Activated CD4-positive, alpha-beta T cell treated with anti-CD3 and anti-CD28 coated beads for 24 hours (primary cell): Measurements from ENCODE around the gene CROCC.
"Not testable (repeated sequence)": the region's sequence is repeated elsewhere in the genome, so short reads cannot be mapped to it uniquely, and the experiment has no call there.

Experiments used
- DNase-seq, 2 donors: peaks; one replicate each; pipeline ENCODE4 v3.0.0-alpha.2; 2020; ENCODE audit warnings: low read depth in 2 of 2

The CROCC gene, protein sequence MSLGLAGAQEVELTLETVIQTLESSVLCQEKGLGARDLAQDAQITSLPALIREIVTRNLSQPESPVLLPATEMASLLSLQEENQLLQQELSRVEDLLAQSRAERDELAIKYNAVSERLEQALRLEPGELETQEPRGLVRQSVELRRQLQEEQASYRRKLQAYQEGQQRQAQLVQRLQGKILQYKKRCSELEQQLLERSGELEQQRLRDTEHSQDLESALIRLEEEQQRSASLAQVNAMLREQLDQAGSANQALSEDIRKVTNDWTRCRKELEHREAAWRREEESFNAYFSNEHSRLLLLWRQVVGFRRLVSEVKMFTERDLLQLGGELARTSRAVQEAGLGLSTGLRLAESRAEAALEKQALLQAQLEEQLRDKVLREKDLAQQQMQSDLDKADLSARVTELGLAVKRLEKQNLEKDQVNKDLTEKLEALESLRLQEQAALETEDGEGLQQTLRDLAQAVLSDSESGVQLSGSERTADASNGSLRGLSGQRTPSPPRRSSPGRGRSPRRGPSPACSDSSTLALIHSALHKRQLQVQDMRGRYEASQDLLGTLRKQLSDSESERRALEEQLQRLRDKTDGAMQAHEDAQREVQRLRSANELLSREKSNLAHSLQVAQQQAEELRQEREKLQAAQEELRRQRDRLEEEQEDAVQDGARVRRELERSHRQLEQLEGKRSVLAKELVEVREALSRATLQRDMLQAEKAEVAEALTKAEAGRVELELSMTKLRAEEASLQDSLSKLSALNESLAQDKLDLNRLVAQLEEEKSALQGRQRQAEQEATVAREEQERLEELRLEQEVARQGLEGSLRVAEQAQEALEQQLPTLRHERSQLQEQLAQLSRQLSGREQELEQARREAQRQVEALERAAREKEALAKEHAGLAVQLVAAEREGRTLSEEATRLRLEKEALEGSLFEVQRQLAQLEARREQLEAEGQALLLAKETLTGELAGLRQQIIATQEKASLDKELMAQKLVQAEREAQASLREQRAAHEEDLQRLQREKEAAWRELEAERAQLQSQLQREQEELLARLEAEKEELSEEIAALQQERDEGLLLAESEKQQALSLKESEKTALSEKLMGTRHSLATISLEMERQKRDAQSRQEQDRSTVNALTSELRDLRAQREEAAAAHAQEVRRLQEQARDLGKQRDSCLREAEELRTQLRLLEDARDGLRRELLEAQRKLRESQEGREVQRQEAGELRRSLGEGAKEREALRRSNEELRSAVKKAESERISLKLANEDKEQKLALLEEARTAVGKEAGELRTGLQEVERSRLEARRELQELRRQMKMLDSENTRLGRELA (N-terminal part only)

DNA sequence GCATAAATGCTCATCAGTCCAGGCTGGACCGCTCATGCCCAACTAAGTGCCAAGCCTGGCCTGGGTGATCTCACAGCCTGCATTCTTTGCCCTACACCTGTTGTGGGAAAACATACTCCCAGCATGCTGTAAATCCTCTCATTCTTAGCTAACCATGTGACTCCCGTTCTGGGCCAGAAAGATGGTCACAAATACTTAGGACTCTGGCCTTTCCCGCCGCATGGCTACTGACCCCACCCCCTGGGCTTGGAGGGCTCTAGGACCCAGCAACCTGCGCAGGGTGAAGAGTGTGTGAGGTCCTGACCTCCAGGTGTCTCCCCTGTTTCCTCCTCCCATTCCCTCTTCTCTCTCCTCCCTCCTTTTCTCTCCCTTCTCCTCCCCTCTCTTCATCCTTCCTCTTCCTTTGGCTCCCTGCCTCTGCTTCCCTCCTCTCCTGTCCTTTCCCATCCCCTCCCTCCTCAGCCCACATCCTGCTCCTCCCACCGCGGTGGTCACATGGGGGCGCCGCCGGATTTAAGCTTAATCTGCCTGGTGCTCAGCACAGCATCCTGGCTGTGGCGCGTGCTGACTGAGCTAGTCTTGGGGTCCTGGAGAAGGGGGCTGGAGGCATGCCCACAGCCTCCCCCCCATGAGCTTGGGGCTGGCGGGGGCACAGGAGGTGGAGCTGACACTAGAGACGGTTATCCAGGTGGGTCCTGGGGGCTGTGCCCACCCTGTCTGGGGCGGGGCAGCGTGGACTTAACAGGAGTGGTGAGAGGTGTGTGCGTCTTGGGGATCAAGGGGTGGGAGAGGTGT lies at the start of gene CROCC:
TSS of gene CROCC (plus strand) at position 541 of the 795 bp plus-strand sequence. CDS start at position 629, 88 bp downstream.
- no peak for DNase-seq

DNA sequence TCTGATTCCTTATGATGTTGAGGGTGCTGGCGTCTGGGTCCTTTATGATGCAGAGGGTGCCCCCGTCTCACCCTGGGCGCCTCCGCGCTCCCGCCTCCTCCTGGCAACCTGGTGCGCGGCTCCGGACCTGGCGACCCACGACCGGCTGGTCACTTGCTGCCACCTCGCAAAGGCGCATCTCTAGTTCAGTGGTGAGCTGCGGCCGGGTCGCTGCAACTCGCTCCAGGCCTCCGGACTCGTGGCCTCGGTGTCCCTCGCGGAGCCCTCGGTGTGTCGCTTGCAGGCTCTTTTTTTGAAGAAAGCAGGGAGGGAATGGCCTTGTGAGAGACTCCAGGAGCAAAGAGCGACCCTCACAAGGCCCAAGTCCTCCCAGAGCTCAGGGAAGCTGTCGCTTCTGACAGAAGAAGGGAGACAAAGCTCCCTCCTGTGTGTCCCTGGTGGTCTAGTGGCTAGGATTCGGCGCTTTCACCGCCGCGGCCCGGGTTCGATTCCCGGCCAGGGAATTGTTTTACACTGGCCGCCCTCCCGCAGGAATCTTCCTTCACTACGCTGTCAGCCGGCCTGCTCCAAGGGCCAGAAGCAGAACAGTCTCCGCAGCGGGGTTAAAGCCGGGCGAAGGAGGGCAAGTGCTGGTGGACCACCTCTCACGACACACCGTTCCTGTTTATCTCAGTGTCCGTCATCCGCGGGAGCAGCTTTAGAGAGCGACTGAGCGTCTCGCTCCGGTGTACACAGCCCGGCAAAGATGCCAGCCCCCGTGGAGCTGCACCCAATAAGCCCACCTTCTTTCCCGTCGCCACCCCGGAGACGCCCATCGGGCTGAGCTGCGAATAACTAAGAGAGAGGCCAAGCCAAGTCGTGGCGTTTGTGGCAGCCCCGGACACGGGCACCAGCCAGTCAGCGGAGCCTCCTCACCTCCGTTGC lies 49.3 kb upstream of the CROCC start:
- peak in 1 of 2 donors; percentile 55 for DNase-seq

DNA sequence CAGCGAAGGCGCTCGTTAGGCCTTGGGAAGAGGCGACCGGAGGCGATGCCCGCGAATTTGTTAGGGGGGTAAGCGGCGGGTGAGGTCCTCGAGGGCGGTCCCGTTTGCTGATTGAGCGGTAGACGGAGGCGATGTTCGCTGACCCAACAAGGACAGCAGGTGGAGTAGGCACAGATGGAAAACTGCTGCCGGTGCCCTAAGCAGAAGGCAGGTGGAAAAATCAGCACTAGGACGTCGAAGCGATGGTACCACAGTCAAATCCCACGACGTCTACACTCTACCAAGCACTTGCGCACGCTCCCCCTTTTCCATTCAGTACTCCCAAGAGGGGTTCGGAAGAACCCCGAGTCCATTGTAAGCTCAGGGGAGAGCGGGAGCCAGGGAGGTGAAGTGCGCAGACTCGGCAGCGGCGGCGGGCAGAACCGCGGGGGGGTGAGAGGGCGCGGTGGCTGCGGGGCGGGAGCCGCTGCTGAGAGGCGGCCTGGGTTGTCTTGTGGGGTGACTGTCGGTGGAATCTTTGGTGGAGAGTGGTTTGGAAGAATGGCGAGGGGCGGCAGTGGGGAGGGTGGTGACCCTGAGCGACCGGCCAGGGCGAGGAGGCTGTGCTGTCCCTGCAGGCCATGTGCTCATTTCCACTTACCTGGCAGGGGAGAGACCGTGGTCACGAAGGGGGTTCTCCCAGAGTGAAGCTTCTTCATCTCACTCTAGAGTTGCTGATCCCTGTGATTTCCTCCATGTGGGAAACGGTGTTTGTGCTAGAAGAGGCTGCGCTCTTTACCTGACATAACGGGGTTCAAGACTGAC lies 48.5 kb upstream of the CROCC start:
- peak in 1 of 2 donors; percentile 28 for DNase-seq

DNA sequence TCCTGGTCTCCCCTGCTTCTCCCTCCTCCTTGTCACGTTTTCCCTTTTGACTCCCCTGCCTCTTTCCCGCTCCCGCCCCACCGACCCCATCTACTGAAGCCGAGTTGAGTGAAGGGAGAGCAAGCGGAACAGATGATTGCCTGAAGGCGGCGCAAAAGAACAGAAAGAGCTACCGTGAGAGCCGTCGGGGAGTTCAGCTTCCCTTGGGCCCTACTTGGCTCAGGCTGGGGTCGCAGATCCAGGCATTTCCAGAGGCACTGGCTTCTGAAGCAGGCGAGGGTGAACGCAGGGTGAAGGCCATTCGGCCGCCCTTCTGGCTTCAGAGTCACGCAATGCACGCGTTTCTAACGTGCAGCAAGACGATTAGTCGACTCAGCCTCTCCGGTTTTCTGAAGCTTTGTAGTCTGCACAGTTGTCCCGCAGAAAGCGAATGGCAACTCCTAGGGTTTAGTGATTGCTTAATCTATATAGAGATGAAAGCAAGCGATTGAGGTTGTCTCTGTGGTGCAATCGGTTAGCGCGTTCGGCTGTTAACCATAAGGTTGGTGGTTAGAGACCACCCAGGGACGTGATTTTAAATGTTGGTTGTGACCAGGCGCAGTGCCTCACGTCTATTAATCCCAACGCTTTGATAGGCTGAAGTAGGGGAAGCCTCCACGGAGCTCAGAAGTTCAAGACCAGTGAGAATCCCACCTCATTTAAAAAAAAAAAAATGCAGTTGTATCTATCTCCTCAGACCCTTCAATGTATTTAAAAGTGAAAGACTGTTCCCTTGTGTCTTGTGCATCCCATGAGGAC lies 46.6 kb upstream of the CROCC start:
- DNase-seq, result not testable (repeated sequence)

DNA sequence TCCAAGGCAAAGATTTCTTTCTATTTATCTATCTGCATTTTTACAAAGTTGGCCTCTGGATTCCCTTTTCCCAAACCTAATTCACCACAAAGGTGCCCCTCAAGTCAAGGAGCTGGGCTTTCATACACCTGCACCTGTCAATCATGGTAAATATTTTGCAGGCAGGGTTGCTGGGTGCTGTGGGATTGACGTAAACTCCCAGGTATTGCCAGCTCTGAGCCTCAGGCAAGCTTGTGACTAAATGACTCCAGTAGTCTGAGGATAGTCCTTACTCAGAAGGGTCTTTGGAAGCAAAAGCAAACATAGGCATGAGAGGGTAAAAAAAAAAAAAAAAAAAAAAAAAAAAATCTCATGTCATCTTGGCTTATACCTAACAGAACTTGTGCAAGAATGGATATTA lies 40.0 kb upstream of the CROCC start:
- not testable (repeated sequence) for DNase-seq

DNA sequence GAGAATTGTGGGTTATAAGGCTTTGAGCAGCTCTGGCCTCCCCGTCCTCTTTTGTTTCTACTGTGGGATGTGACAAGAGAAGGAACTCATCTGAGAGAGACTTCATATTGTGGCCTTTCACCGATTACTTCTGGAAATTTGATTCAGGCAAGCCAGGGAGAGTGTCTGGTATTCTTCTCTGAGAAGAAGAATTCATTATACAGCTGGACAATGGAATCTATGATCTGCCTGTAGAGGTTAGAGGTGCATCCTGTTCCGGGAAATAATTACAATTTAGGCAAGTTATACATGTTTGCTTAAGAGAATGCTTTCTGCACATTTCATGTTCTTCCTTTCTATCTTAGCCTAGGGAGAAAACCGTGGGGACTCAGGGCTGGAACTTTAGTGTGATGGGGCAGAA lies 38.7 kb upstream of the CROCC start:
- no peak for DNase-seq

DNA sequence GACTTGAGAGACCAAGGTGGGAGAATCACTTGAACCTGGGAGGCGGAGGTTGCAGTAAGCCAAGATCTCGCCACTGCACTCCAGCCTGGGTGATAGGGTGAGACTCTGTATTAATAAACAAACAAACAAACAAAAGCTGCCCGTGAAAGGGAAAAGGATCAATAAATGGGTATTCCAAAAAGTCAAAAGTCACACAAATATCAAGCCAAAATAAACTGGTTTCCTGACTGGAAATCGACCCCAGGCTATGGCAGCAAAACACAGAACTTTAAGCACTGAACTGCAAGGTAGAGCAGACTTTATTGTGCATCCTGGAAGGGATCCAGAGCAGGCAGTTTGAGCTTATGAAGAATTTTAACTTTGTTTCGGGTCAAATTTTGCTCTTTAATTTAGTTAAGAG lies 37.2 kb upstream of the CROCC start:
- not testable (repeated sequence) for DNase-seq

DNA sequence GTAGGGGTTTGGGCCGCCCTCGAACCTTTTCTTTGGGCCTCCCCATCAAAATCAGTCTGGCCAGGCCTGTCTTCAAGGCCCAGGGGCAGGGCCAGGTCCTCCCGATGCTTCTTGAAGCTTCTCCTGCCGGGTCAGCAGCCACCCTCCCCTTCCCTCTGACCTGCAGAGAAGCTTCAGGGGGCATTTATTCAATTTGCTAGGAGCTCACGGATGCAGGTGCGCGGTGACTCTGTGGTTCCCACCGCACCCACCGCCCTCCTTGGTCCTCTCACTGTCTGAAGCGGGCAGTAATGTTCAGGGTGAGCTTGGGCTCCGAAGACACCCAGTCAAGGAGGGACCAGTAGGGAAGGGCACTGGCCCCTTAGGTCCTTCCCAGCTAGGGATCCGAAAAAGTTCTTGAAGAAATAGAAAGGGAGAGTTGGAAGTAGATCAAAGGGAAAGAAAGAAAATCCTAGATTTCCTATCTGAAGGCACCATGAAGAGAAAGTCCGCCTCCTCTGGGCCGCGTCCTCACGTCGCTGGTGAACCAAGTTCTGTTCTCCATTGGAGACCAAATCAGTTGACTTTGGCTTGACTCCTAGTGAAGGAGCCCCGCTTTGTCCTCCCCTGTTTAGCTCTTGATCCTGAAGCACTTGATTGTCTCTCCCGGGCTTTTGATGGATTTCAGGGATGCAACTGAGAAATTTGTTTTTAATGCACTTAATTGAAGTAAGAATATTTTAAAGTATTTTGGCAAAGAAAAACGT lies 34.7 kb upstream of the CROCC start:
- DNase-seq, result no peak

DNA sequence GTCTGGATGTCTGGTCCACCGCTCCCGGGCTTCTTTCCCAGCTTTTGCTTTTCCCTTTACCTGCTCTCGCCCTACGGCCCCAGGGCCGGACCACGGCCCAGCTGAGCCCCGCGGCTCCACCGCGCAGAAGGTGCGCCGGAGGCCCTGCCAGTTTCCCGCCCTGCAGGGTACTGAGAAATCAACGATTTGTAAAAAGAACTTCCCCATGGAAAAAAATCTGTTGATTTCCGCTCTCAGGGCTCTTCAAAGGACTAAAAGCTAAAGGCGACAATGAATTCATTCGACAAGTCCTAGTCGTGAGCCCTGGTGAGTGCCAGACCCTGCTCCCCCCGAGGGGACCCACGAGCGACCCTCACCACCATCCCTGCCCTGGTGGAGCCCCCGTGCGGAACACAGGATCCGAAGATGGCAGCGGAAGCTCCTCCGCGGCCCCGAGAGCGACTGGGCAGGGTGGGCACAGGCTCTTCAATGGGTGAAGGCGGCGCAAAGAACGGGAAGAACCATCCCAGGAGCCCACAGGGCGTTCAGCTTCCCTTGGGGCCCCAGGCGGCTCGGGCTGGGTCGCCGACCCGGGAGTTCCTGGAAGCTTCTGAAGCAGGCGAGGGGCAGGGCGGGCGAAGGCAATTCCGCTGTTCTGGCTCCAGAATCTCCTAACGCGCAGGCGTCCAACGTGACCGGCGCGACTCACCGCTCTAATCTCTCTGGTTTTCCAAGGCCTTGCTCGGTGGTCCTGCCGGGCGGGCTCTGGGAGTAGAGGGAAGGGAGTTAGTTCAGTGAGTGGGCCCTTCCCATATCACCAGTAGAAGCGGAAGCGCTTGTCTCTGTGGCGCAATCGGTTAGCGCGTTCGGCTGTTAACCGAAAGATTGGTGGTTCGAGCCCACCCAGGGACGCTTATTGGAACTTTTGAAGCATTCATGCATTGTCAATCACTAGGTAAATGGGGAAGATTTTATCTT lies 32.6 kb upstream of the CROCC start:
- DNase-seq, result peak; percentile 49 to 73

DNA sequence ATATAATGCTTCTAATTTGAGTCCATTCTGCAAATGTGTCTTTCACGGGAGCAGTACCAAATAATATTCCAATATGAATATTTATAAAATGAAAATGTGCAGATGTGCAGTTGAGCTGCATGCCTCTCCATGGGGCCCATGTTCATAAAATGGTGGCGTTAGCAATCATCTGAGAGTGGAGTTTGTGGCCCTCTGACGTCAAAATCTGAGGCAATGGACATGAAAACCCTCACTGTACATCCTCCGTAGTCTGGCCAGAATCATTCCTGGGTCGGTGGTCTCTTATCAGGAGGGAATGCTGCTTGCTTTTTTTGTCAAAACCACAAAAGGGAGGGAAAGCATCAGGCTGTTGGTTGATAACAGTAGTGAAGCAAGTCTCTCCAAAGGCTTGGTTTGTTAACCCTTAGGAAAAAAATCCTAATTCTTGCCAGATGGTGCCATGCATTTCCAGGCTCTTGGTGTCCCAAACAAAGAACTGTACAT lies 31.2 kb upstream of the CROCC start:
- not testable (repeated sequence) for DNase-seq

DNA sequence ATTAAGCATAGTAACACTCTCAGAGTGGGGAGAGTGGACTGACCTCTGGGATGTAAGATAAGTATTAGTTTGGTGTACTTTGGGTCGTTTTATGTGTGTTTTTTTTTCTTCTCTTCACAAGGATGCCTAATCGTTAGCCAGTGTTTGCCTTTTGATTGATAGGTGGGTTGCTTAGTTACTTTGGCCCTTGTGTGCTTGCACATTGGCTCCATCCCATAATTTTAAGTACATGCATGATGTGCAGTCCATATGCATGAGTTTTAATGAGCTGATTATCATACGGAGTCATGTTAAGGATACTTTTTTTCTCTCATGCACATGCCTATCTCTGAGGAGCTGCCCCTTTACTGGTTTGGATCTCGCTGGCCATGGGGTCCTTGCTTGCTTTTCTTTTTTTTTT lies 30.7 kb upstream of the CROCC start:
- DNase-seq, result not testable (repeated sequence)

DNA sequence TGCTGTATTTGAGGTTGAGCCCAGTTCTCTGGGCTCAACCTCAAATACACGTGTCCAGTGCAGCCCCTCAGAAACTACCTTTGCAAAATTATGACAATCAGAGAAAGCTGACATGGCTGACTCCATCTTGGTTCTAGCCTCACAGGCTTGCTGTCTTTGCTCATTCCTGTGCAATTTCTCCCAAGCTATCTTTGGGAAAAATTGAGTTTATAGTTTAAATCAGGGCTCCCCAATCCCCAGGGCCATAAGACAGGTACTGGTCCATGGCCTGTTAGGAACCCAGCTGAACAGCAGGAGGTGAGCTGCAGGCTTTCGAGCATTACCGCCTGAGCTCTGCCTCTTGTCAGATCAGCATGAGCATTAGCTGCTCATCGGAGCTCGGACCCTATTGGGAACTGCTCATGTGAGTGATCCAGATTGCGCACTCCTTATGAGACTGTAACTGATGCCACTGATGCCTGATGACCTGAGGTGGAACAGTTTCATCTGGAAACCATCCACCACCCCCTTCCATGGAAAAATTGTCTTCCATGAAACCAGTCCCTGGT lies 28.7 kb upstream of the CROCC start:
- DNase-seq, result not testable (repeated sequence)

DNA sequence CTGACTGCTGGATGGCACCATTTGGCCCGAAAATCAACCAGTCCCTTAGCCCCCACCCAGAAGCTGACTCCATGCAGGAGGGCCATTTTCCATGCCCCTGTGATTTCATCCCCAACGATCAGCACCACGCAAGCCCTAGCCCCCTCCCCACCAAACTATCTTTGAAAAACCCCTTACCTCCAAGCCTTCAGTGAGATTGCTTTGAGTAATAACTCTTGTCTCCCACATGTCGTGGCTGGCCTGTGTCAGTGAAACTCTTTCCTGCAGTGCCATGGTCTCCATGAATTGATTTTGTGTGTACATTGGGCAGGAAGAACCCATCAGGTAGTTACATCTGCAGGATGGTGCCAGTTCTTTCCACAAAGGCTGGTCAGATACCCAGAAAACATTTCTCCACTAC lies 27.9 kb upstream of the CROCC start:
- DNase-seq, result not testable (repeated sequence)

DNA sequence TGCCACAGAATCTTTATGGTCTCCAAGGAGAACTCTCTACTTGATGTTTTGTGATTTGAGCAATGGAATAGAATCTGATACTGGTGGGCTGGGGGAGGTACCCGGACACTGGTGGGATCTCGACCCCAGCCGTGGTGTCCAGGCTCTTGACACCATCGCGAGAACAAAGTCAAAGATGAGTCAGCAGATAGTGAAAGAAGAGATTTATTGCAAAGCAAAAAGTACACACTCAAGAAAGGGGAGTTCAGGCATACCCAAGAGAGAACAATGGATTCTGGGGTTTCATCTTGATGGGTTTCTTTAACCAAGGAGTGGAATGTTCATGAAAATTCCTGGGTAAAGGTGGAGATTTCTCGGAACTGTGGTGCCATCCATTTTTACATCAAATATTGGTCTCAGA lies 27.4 kb upstream of the CROCC start:
- not testable (repeated sequence) for DNase-seq

DNA sequence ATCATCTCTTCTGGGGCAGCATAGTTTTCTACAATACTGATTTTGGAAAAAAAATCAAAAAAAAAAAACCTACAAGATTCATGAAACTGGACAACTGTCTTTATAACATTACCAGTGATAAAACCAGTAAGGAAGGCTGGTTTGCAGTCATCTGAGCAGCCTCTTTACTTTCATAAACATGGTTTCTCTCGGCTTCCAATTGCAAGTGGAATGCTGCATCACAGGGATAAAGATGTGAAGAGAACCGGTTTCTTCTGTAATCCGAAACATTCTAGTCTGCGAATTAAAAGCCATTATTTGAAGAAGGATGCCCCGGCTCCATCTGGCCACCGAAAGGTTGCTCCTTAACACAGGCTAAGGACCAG lies 26.5 kb upstream of the CROCC start:
- DNase-seq, result not testable (repeated sequence)
